ENCODE results near the gene TMSB15C. TPM values are rescaled to one million over a fixed set of nuclear protein-coding genes. Genes with fewer than 3 reads are reported as not detected.
"Not testable (repeated sequence)": the region's sequence is repeated elsewhere in the genome, so short reads cannot be mapped to it uniquely, and the experiment has no call there.

The TMSB15C gene
- total and polyA plus RNA-seq, 5 donors from 2014 or later, result 0.16 to 3.8 (median 0.44) TPM

DNA sequence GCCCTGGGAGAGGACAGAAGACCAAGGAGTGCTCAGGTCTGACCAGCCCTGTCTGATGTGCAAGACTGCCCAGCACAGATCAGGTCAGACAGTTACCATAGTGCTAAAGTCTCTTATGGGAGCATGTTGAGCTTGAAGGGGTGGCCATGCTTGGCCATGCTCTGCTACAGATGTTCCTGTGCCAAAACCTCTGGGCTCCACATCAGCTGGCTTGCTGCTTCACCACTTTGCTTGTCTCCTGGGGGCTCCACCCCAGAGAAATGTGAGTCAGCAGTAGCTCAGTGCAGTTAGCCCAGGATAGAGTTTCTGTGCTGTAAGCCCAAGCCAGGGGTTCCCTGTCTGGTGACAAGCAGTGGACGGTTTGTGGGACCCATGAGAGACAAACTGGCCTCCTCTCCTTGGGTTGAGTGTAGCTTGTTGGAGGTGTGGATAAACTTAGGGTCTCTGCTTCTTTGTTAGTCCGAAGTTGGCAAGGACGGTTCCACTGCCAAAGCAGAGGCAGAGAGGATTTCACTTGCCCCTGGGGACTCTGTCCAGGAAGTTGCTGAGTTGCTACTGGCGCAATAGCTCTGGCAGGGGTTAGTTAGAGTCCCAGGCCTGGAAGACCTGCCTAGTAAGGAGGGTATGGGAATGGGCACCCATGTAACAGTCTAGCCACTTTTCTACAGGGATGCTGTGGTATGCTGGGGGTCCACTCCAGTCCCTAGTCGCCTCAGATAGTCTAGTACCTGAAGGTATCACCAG lies 8.7 kb upstream of the TMSB15C start:
- Histone ChIP-seq H3K4me3 (ENCODE audit: low read depth, low read length) (no peak overlapping the region), H3K27ac (ENCODE audit: insufficient read depth, low read length, poor library complexity, severe bottlenecking) (no peak overlapping the region), H3K9me3 (ENCODE audit: control insufficient read depth in 2 of 2, low read length in 2 of 2) (no peaks in the 10 kb centered on the region), H3K4me1 (ENCODE audit: control insufficient read depth, insufficient read depth, low read length, poor library complexity, severe bottlenecking) (no peaks in the 10 kb centered on the region), H3K27me3 (ENCODE audit: control insufficient read depth, insufficient read depth, low read length) (no peaks in the 10 kb centered on the region), H3K36me3 (ENCODE audit: control insufficient read depth, insufficient read depth, low read length) (no peaks in the 10 kb centered on the region)
- DNase-seq, result no peak
- ATAC-seq (ENCODE audit: low read depth in 2 of 2), result no peak
- no peaks in the 10 kb centered on the region for H3K4me1 Mint-ChIP-seq
- no peaks in the 10 kb centered on the region for H3K27me3 Mint-ChIP-seq
- no peaks in the 10 kb centered on the region for H3K36me3 Mint-ChIP-seq
- H3K4me3 Mint-ChIP-seq, result no peak overlapping the region
- no peak overlapping the region for H3K27ac Mint-ChIP-seq
- peaks cover 0 to 1% (median 0%) of the 10 kb centered on the region in 7 donors for H3K9me3 Mint-ChIP-seq

DNA sequence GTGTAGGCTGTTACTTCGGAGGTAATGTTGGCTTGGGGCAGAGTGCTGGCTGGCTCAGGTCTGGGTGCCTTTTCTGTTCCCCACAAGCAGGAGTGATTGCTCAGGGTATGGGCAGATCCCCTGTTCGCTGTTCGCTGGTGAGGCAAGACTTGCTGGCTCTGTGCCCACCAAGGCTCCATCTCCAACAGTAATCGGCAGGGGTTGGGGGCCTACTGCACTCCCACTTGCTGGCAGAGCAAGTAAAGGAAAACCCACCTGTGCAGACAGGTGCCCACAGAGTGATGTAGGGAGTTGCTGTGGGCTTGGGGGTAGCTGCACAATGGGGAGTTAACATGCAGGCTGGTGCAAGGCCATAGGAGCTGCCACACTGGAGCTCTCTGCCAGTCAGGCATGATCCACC lies 8.0 kb upstream of the TMSB15C start:
- Mint-ChIP-seq H3K4me1 (no peaks in the 10 kb centered on the region), H3K9me3 (peaks cover 0 to 1% (median 0%) of the 10 kb centered on the region in 7 donors), H3K36me3 (no peaks in the 10 kb centered on the region), H3K4me3 (no peak overlapping the region), H3K27me3 (no peaks in the 10 kb centered on the region), H3K27ac (no peak overlapping the region)
- ATAC-seq (ENCODE audit: low read depth in 2 of 2) (no peak), DNase-seq (no peak)
- Histone ChIP-seq H3K27me3 (ENCODE audit: control insufficient read depth, insufficient read depth, low read length) (no peaks in the 10 kb centered on the region), H3K27ac (ENCODE audit: insufficient read depth, low read length, poor library complexity, severe bottlenecking) (no peak overlapping the region), H3K4me3 (ENCODE audit: low read depth, low read length) (no peak overlapping the region), H3K36me3 (ENCODE audit: control insufficient read depth, insufficient read depth, low read length) (no peaks in the 10 kb centered on the region), H3K9me3 (ENCODE audit: control insufficient read depth in 2 of 2, low read length in 2 of 2) (no peaks in the 10 kb centered on the region), H3K4me1 (ENCODE audit: control insufficient read depth, insufficient read depth, low read length, poor library complexity, severe bottlenecking) (no peaks in the 10 kb centered on the region)

DNA sequence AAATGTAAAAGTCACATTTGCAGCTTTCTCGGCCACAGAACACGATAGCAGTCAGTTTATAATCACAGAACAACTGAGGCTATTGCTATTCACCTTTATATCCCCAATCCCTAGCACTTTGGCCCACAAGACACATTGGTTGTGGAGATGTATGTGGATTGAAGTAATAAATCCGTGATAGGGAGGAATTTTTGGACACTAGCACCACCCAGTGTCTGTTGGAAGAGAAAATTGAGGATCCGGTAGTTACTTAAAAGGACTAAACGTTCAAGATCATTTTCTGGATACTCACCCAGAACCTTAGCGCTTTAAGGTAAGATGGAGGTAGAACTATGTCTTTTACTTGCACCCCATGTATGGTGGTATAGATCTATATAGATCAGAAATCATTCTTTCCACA lies 1.8 kb upstream of the TMSB15C start:
- not testable (repeated sequence) for H3K9me3 ChIP-seq (ENCODE audit: control insufficient read depth in 2 of 2, low read length in 2 of 2); H3K36me3 Mint-ChIP-seq; H3K4me1 ChIP-seq (ENCODE audit: control insufficient read depth, insufficient read depth, low read length, poor library complexity, severe bottlenecking); H3K27me3 Mint-ChIP-seq; H3K4me1 Mint-ChIP-seq; H3K4me3 ChIP-seq (ENCODE audit: low read depth, low read length); DNase-seq; H3K4me3 Mint-ChIP-seq; H3K36me3 ChIP-seq (ENCODE audit: control insufficient read depth, insufficient read depth, low read length); H3K27ac Mint-ChIP-seq; H3K27me3 ChIP-seq (ENCODE audit: control insufficient read depth, insufficient read depth, low read length); H3K9me3 Mint-ChIP-seq; ATAC-seq (ENCODE audit: low read depth in 2 of 2); H3K27ac ChIP-seq (ENCODE audit: insufficient read depth, low read length, poor library complexity, severe bottlenecking)

DNA sequence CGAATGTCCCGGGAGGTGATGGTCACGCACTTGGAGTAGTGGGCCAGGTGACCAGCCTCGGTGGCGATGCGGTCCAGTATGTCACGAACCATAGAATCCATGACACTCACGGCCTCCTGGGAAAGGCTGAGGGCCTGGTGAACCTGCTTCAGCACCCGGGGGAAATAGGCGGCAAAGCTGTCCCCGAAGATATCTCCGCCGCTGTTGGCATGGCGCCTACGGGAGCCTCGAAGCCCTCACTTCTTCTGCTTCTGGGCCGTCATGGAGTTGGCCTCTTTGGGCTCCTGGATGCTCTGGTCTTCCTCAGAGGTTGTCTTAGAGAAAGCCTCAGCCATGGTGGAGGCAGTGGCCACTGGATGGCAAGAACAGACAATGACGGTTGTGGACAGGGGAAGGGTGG lies 13.4 kb downstream of the TMSB15C start:
- H3K27me3 ChIP-seq (ENCODE audit: control insufficient read depth, insufficient read depth, low read length); H3K36me3 Mint-ChIP-seq; H3K36me3 ChIP-seq (ENCODE audit: control insufficient read depth, insufficient read depth, low read length); H3K9me3 ChIP-seq (ENCODE audit: control insufficient read depth in 2 of 2, low read length in 2 of 2); H3K27ac ChIP-seq (ENCODE audit: insufficient read depth, low read length, poor library complexity, severe bottlenecking); H3K4me3 Mint-ChIP-seq; ATAC-seq (ENCODE audit: low read depth in 2 of 2); H3K27ac Mint-ChIP-seq; DNase-seq; H3K4me1 Mint-ChIP-seq; H3K9me3 Mint-ChIP-seq; H3K4me3 ChIP-seq (ENCODE audit: low read depth, low read length); H3K4me1 ChIP-seq (ENCODE audit: control insufficient read depth, insufficient read depth, low read length, poor library complexity, severe bottlenecking); H3K27me3 Mint-ChIP-seq: not testable (repeated sequence)

DNA sequence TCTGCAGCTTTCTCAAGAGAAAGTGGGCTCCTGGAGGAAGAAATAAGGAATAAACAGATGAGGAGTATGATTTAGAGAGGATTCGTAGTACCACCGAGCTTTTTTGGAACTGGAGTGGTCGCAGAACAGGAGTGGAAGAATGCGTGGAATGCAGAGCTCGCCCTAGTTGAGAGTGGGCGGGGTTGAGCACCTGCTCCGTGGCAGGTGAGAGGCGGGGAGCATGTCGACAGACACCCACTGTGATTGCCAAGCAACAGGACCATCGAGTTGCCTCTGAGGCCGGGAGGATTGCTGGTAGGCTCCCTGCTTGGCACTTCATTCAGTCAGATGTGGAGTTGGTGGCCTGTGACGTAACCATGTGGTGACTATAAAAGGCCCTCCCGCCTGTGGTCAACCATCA lies 21.1 kb downstream of the TMSB15C start:
- not testable (repeated sequence) for H3K4me3 ChIP-seq (ENCODE audit: low read depth, low read length); H3K27ac Mint-ChIP-seq; H3K27ac ChIP-seq (ENCODE audit: insufficient read depth, low read length, poor library complexity, severe bottlenecking); H3K27me3 ChIP-seq (ENCODE audit: control insufficient read depth, insufficient read depth, low read length); H3K36me3 ChIP-seq (ENCODE audit: control insufficient read depth, insufficient read depth, low read length); H3K4me1 Mint-ChIP-seq; H3K9me3 ChIP-seq (ENCODE audit: control insufficient read depth in 2 of 2, low read length in 2 of 2); ATAC-seq (ENCODE audit: low read depth in 2 of 2); DNase-seq; H3K4me1 ChIP-seq (ENCODE audit: control insufficient read depth, insufficient read depth, low read length, poor library complexity, severe bottlenecking); H3K9me3 Mint-ChIP-seq; H3K27me3 Mint-ChIP-seq; H3K36me3 Mint-ChIP-seq; H3K4me3 Mint-ChIP-seq

DNA sequence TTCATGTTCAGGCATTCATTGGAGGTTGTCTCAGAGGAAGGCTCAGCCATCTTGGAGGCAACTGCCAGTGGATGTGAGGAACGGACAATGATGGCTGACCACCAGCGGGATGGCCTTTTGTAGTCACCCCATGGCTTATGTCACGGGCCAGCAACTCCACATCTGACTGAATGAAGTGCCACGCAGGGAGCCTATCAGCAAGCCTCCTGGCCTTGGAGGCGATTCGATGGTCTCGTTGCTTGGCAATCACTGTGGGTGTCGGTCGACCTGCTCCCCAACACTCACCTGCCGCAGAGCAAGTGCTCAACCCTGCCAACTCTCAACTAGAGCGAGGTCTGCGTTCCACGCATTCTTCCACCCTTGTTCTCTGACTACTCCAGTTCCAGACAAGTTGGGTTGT lies 28.9 kb downstream of the TMSB15C start:
- Mint-ChIP-seq H3K27ac (no peak overlapping the region), H3K4me3 (no peak overlapping the region), H3K9me3 (peaks cover 0 to 3% (median 0%) of the 10 kb centered on the region in 7 donors), H3K4me1 (no peaks in the 10 kb centered on the region), H3K36me3 (no peaks in the 10 kb centered on the region), H3K27me3 (peaks cover 6% of the 10 kb centered on the region)
- no peak overlapping the region for H3K27ac ChIP-seq (ENCODE audit: insufficient read depth, low read length, poor library complexity, severe bottlenecking)
- H3K36me3 ChIP-seq (ENCODE audit: control insufficient read depth, insufficient read depth, low read length), result no peaks in the 10 kb centered on the region
- DNase-seq (no peak), ATAC-seq (ENCODE audit: low read depth in 2 of 2) (no peak)
- no peaks in the 10 kb centered on the region for H3K9me3 ChIP-seq (ENCODE audit: control insufficient read depth in 2 of 2, low read length in 2 of 2)
- no peaks in the 10 kb centered on the region for H3K4me1 ChIP-seq (ENCODE audit: control insufficient read depth, insufficient read depth, low read length, poor library complexity, severe bottlenecking)
- H3K27me3 ChIP-seq (ENCODE audit: control insufficient read depth, insufficient read depth, low read length), result no peaks in the 10 kb centered on the region
- no peak overlapping the region for H3K4me3 ChIP-seq (ENCODE audit: low read depth, low read length)

DNA sequence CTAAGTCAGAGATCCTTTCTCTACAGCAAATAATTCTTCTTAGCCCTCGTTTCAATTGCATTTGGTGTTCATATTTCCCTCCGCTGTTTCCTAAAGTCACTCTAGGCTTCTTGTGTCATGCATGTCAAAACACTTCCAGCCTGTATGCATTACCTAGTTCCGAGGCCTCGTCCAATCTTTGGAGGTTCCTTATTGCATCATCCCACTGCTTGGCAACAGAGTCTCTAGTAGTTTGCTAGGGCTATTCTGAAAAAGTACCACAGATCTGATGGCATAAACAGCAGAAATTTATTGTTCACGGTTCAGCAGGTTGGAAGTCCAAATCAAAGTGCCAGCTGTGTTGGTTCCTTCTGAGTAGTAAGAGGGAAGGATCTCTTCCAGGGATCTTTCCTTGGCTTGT lies 30.4 kb downstream of the TMSB15C start:
- Histone ChIP-seq H3K9me3 (ENCODE audit: control insufficient read depth in 2 of 2, low read length in 2 of 2) (no peaks in the 10 kb centered on the region), H3K4me1 (ENCODE audit: control insufficient read depth, insufficient read depth, low read length, poor library complexity, severe bottlenecking) (no peaks in the 10 kb centered on the region), H3K27me3 (ENCODE audit: control insufficient read depth, insufficient read depth, low read length) (no peaks in the 10 kb centered on the region), H3K27ac (ENCODE audit: insufficient read depth, low read length, poor library complexity, severe bottlenecking) (no peak overlapping the region), H3K36me3 (ENCODE audit: control insufficient read depth, insufficient read depth, low read length) (no peaks in the 10 kb centered on the region), H3K4me3 (ENCODE audit: low read depth, low read length) (no peak overlapping the region)
- DNase-seq (no peak), ATAC-seq (ENCODE audit: low read depth in 2 of 2) (no peak)
- no peak overlapping the region for H3K27ac Mint-ChIP-seq
- H3K4me3 Mint-ChIP-seq, result no peak overlapping the region
- peaks cover 6% of the 10 kb centered on the region for H3K27me3 Mint-ChIP-seq
- H3K36me3 Mint-ChIP-seq, result no peaks in the 10 kb centered on the region
- H3K4me1 Mint-ChIP-seq, result no peaks in the 10 kb centered on the region
- peaks cover 0 to 3% (median 0%) of the 10 kb centered on the region in 7 donors for H3K9me3 Mint-ChIP-seq

DNA sequence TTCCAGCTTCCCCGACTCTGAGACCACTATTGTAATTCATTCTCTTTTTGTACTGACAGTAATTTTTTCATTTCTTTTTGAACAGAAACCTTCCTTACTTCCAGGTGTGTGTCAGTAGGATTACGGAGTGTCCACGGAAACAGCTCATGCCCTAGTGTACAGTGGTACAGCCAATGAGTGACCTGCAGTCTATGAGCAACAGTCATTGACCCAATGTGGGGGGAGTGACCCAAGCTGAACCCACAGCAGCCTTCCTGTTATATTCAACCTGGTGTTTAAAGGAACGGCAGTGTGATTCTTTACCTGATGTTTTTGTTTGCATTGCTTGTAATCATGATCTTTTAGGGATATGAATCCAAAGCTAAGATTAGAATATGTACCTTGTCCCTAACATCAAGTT lies 35.0 kb downstream of the TMSB15C start:
- Histone ChIP-seq H3K27ac (ENCODE audit: insufficient read depth, low read length, poor library complexity, severe bottlenecking) (no peak overlapping the region), H3K27me3 (ENCODE audit: control insufficient read depth, insufficient read depth, low read length) (no peaks in the 10 kb centered on the region), H3K4me1 (ENCODE audit: control insufficient read depth, insufficient read depth, low read length, poor library complexity, severe bottlenecking) (no peaks in the 10 kb centered on the region), H3K9me3 (ENCODE audit: control insufficient read depth in 2 of 2, low read length in 2 of 2) (no peaks in the 10 kb centered on the region), H3K4me3 (ENCODE audit: low read depth, low read length) (no peak overlapping the region), H3K36me3 (ENCODE audit: control insufficient read depth, insufficient read depth, low read length) (no peaks in the 10 kb centered on the region)
- Mint-ChIP-seq H3K36me3 (no peaks in the 10 kb centered on the region), H3K9me3 (peaks cover 0 to 5% (median 0%) of the 10 kb centered on the region in 7 donors), H3K4me3 (no peak overlapping the region), H3K27ac (no peak overlapping the region), H3K4me1 (no peaks in the 10 kb centered on the region), H3K27me3 (no peaks in the 10 kb centered on the region)
- ATAC-seq (ENCODE audit: low read depth in 2 of 2), result no peak
- DNase-seq, result no peak
